NB4 (cell line): Measurements from ENCODE around the gene ATP5MG.

Experiments
- DNase-seq: peaks from one replicate; pipeline ENCODE4 v3.0.0; 2010; ENCODE audit warnings: low read depth
- H3K4me3 ChIP-seq: one replicate; pipeline ENCODE4 v1.5.1; 2011; ENCODE audit warnings: mild to moderate bottlenecking, low read depth, low read length, moderate library complexity
- CTCF ChIP-seq: IDR thresholded peaks from one replicate; pipeline ENCODE4 v1.5.1; 2012; ENCODE audit warnings: low read depth, low read length
- MAX ChIP-seq: IDR thresholded peaks from 2 replicates; pipeline ENCODE4 v1.6.1; 2011; ENCODE audit warnings: low read depth, low read length
- MYC ChIP-seq: IDR thresholded peaks from 2 replicates; pipeline ENCODE4 v1.6.1; 2011; ENCODE audit warnings: low read depth, low read length
- POLR2A ChIP-seq: IDR thresholded peaks from 2 replicates; pipeline ENCODE4 v1.6.1; 2011; ENCODE audit warnings: mild to moderate bottlenecking; ENCODE audit not compliant: insufficient read length; ENCODE audit errors: extremely low read depth

The ATP5MG gene

GRCh38 chr11:118366287-118366686 lies 35.1 kb upstream of the ATP5MG start:
- TF ChIP-seq CTCF (no peak), MYC (no peak), POLR2A (no peak), MAX (no peak)
- DNase-seq = no peak
- H3K4me3 ChIP-seq = no peak overlapping the region

- no peak overlapping the region for H3K4me3 ChIP-seq
- TF ChIP-seq POLR2A (no peak), CTCF (no peak), MAX (no peak), MYC (no peak)
- no peak for DNase-seq
Measured at GRCh38 chr11:118370774-118371173, 30.6 kb upstream of the ATP5MG start.

- no peak for DNase-seq
- no peak overlapping the region for H3K4me3 ChIP-seq
- no peak for TF ChIP-seq CTCF
- TF ChIP-seq MAX = no peak
- no peak for TF ChIP-seq MYC
- no peak for TF ChIP-seq POLR2A
Measured at GRCh38 chr11:118373263-118373662, 28.1 kb upstream of the ATP5MG start.

GRCh38 chr11:118373871-118374270 lies 27.5 kb upstream of the ATP5MG start:
- no peak overlapping the region for H3K4me3 ChIP-seq
- no peak for DNase-seq
- no peak for TF ChIP-seq MAX
- TF ChIP-seq POLR2A = no peak
- TF ChIP-seq MYC = no peak
- no peak for TF ChIP-seq CTCF

GRCh38 chr11:118374729-118375128 lies 26.7 kb upstream of the ATP5MG start:
- H3K4me3 ChIP-seq = no peak overlapping the region
- no peak for DNase-seq
- TF ChIP-seq CTCF (no peak), MYC (no peak), POLR2A (no peak), MAX (no peak)

GRCh38 chr11:118375978-118376377 lies 25.4 kb upstream of the ATP5MG start:
- TF ChIP-seq MYC = no peak
- TF ChIP-seq MAX = no peak
- no peak for TF ChIP-seq POLR2A
- no peak for TF ChIP-seq CTCF
- H3K4me3 ChIP-seq = no peak overlapping the region
- no peak for DNase-seq
